B cell (primary cell): ENCODE results near the gene NNT. TPM values are rescaled to one million over a fixed set of nuclear protein-coding genes. Genes with fewer than 3 reads are reported as not detected.

Experiments
- ATAC-seq: fragments of 200-7000 bp; cut with Tn5 transposase; one replicate; pipeline ENCODE4 v1.10.0; 2021; ENCODE audit warnings: low read depth, mild to moderate bottlenecking, moderate number of reproducible peaks, moderate library complexity
- CTCF ChIA-PET: fragments of 350-600 bp; sonication (Branson Sonifier 250); formaldehyde crosslinking; loops from one replicate; lab custom pipeline; 2021; ENCODE audit warnings: antibody characterized with exemption, inconsistent platforms; lab: Charles Lee
- POLR2A ChIA-PET: fragments of 350-600 bp; sonication (Branson Sonifier 250); formaldehyde crosslinking; loops from one replicate; lab custom pipeline; 2021; ENCODE audit warnings: antibody characterized with exemption; lab: Charles Lee
- DNase-seq: peaks from one replicate; pipeline ENCODE4 v3.0.0; 2013
- H2AFZ ChIP-seq: 2 replicates; pipeline ENCODE4 v1.6.1; 2012; ENCODE audit warnings: mild to moderate bottlenecking, low read depth, low read length; ENCODE audit not compliant: insufficient read depth, poor library complexity, severe bottlenecking
- H3K27ac ChIP-seq, 2 donors: 1 replicate in 1 of 2; 2 replicates in 1 of 2; pipeline ENCODE4 v1.5.1; 2012 to 2013; ENCODE audit warnings: low read length in 2 of 2, mild to moderate bottlenecking in 2 of 2, moderate library complexity in 1 of 2
- H3K27me3 ChIP-seq, 4 experiments: fragments of 200-600 bp in 1 of 4; sonication (generic) in 1 of 4; replicated peaks in 1 of 4; 1 replicate in 2 of 4; 2 replicates in 2 of 4; pipeline versions ENCODE4 v1.6.1 to v1.7.0; 2013 to 2016; ENCODE audit warnings: low read length in 3 of 4, mild to moderate bottlenecking in 2 of 4, mixed read lengths in 1 of 4, moderate library complexity in 1 of 4; ENCODE audit not compliant: insufficient read depth in 4 of 4, control insufficient read depth in 3 of 4; ENCODE audit errors: control extremely low read depth in 1 of 4
- H3K36me3 ChIP-seq, 2 experiments: replicated peaks in 1 of 2; 1 replicate in 1 of 2; 2 replicates in 1 of 2; pipeline versions ENCODE4 v1.6.1 to v1.7.1; 2013; ENCODE audit warnings: low read length in 1 of 2; ENCODE audit not compliant: insufficient read depth in 2 of 2, control insufficient read depth in 1 of 2; ENCODE audit errors: control extremely low read depth in 1 of 2, extremely low read depth in 1 of 2
- H3K4me1 ChIP-seq, 2 donors: fragments of 200-600 bp in 1 of 2; sonication (generic) in 1 of 2; 1 replicate in 1 of 2; 2 replicates in 1 of 2; pipeline versions ENCODE4 v1.5.1 to v1.6.1; 2013 to 2017; ENCODE audit warnings: low read length in 2 of 2; ENCODE audit not compliant: control insufficient read depth in 2 of 2, insufficient read depth in 2 of 2
- H3K4me2 ChIP-seq: replicated peaks from 2 replicates; pipeline ENCODE3; 2012; ENCODE audit warnings: mild to moderate bottlenecking, low read depth, low read length; ENCODE audit not compliant: poor library complexity, severe bottlenecking
- H3K4me3 ChIP-seq, 5 experiments: fragments of 200-600 bp in 1 of 5; sonication (generic) in 1 of 5; 1 replicate in 3 of 5; 2 replicates in 2 of 5; pipeline versions ENCODE4 v1.5.1 to v1.7.0; 2011 to 2016; ENCODE audit warnings: low read length in 4 of 5, mild to moderate bottlenecking in 4 of 5, low read depth in 2 of 5, control low read depth in 1 of 5, moderate library complexity in 1 of 5; ENCODE audit not compliant: insufficient read depth in 1 of 5; ENCODE audit errors: control extremely low read depth in 1 of 5, extremely low read depth in 1 of 5
- H3K79me2 ChIP-seq: fragments of 200-600 bp; sonication (generic); one replicate; pipeline ENCODE4 v1.6.0; 2016; ENCODE audit warnings: low read length; ENCODE audit not compliant: control insufficient read depth, insufficient read depth
- H3K9ac ChIP-seq: fragments of 200-600 bp; sonication (generic); 2 replicates; pipeline ENCODE4 v1.6.1; 2017; ENCODE audit warnings: mild to moderate bottlenecking, low read length, moderate library complexity
- H3K9me3 ChIP-seq, 3 donors: one replicate each; pipeline versions ENCODE4 v1.6.1 to v1.7.1; 2013; ENCODE audit warnings: low read length in 2 of 3; ENCODE audit not compliant: control insufficient read depth in 2 of 3, insufficient read depth in 1 of 3; ENCODE audit errors: control extremely low read depth in 1 of 3
- H4K20me1 ChIP-seq: 2 replicates; pipeline ENCODE4 v1.6.0; 2012; ENCODE audit warnings: mild to moderate bottlenecking, low read length; ENCODE audit not compliant: insufficient read depth, control insufficient read depth, poor library complexity, severe bottlenecking
- H3K27ac Mint-ChIP-seq: one replicate; pipeline ENCODE4 v1.8.0; 2021; ENCODE audit warnings: mixed read lengths
- H3K27me3 Mint-ChIP-seq: one replicate; pipeline ENCODE4 v1.8.0; 2021; ENCODE audit warnings: mixed read lengths
- H3K4me1 Mint-ChIP-seq: one replicate; pipeline ENCODE4 v1.8.0; 2021; ENCODE audit warnings: mixed read lengths
- H3K4me3 Mint-ChIP-seq: one replicate; pipeline ENCODE4 v1.8.0; 2021; ENCODE audit warnings: mixed read lengths
- H3K9me3 Mint-ChIP-seq: one replicate; pipeline ENCODE4 v1.8.0; 2022; ENCODE audit warnings: mixed read lengths; ENCODE audit not compliant: insufficient read depth
- CTCF ChIP-seq: fragments of 200-600 bp; IDR thresholded peaks from one replicate; pipeline ENCODE4 v1.8.0; 2022; ENCODE audit warnings: antibody characterized with exemption, mild to moderate bottlenecking
- EZH2 ChIP-seq: IDR thresholded peaks from 2 replicates; pipeline ENCODE4 v1.6.1; 2012; ENCODE audit warnings: borderline replicate concordance, low read depth, mild to moderate bottlenecking, moderate library complexity, low read length; ENCODE audit not compliant: insufficient read depth, poor library complexity, severe bottlenecking
- WGBS: methylation state at CpG from one replicate; pipeline ENCODE4 v1.1.5; 2013; ENCODE audit warnings: missing lambda C conversion rate; ENCODE audit not compliant: insufficient coverage; 5-methylcytosine and 5-hydroxymethylcytosine counted together
- intact Hi-C: fragments of 100-400 bp; cut with micrococcal nuclease; formaldehyde crosslinking; loops from one replicate; pipeline ENCODE4 v1.10.0; 2022
- polyA plus RNA-seq: library from polyadenylated mRNA; depleted of rRNA; stranded (reverse); fragments of >200 nt; gene quantifications from 2 replicates; pipeline ENCODE4 v1.2.3, GENCODE V29; 2012
- total RNA-seq, 2 donors: library from RNA; stranded (reverse); fragments of 120-200 nt in 1 of 2; gene quantifications; 1 replicate in 1 of 2; 2 replicates in 1 of 2; pipeline versions ENCODE4 v1.2.3 to v1.2.4, GENCODE V29; 2013 to 2022

NNT gene
- total and polyA plus RNA-seq, 2 donors (not counting 1 experiment from before 2014, with no cell fraction given), result 17.8 to 61.1 TPM

GRCh38 chr5:43570450-43571158 lies 32.4 kb upstream of the NNT start:
- H3K9me3 Mint-ChIP-seq, result no peaks in the 10 kb centered on the region
- Histone ChIP-seq H2AFZ (no peak overlapping the region), H3K9me3 (no peaks in the 10 kb centered on the region), H3K36me3 (peaks cover 0 to 4% of the 10 kb centered on the region in 2 experiments), H3K27me3 (no peaks in the 10 kb centered on the region), H4K20me1 (no peaks in the 10 kb centered on the region), H3K4me3 (no peak overlapping the region), H3K79me2 (no peaks in the 10 kb centered on the region), H3K27ac (no peak overlapping the region), H3K9ac (no peak overlapping the region), H3K4me2 (no peak overlapping the region), H3K4me1 (no peaks in the 10 kb centered on the region)
- intact Hi-C loops, result no loop called here
- CTCF ChIA-PET, result no interaction called here
- no peak for ATAC-seq
- no peak for TF ChIP-seq EZH2
- no peak for TF ChIP-seq CTCF
- DNase-seq, result no peak
- no peaks in the 10 kb centered on the region for H3K27me3 Mint-ChIP-seq
- WGBS, result 100% methylated on average over 4 of the region's 8 CpGs
- no peaks in the 10 kb centered on the region for H3K4me1 Mint-ChIP-seq
- POLR2A ChIA-PET, result no interaction called here
- no peak overlapping the region for H3K27ac Mint-ChIP-seq
- no peak overlapping the region for H3K4me3 Mint-ChIP-seq

GRCh38 chr5:43571237-43571636 lies 31.7 kb upstream of the NNT start:
- TF ChIP-seq CTCF, result no peak
- TF ChIP-seq EZH2, result no peak
- no peak for DNase-seq
- Histone ChIP-seq H3K4me2 (no peak overlapping the region), H3K27me3 (no peaks in the 10 kb centered on the region), H3K9me3 (no peaks in the 10 kb centered on the region), H3K4me1 (no peaks in the 10 kb centered on the region), H3K27ac (no peak overlapping the region), H3K79me2 (no peaks in the 10 kb centered on the region), H3K36me3 (peaks cover 0 to 4% of the 10 kb centered on the region in 2 experiments), H3K9ac (no peak overlapping the region), H3K4me3 (no peak overlapping the region), H2AFZ (no peak overlapping the region), H4K20me1 (no peaks in the 10 kb centered on the region)
- H3K27ac Mint-ChIP-seq, result no peak overlapping the region
- no peaks in the 10 kb centered on the region for H3K9me3 Mint-ChIP-seq
- no peaks in the 10 kb centered on the region for H3K4me1 Mint-ChIP-seq
- no peaks in the 10 kb centered on the region for H3K27me3 Mint-ChIP-seq
- POLR2A ChIA-PET, result no interaction called here
- intact Hi-C loops, result no loop called here
- CTCF ChIA-PET, result no interaction called here
- ATAC-seq, result no peak
- H3K4me3 Mint-ChIP-seq, result no peak overlapping the region
- WGBS, result no CpG with 5 or more reads among the region's 5 CpGs
